Embryonic facial prominence (tissue), 1 donor: ENCODE results near the gene CYSLTR1.
"Not testable (repeated sequence)": the region's sequence is repeated elsewhere in the genome, so short reads cannot be mapped to it uniquely, and the experiment has no call there.

Source experiments
- DNase-seq: peaks from one replicate; pipeline ENCODE4 v3.0.0-alpha.2; 2016; ENCODE audit errors: extremely low spot score

CYSLTR1 gene

DNA sequence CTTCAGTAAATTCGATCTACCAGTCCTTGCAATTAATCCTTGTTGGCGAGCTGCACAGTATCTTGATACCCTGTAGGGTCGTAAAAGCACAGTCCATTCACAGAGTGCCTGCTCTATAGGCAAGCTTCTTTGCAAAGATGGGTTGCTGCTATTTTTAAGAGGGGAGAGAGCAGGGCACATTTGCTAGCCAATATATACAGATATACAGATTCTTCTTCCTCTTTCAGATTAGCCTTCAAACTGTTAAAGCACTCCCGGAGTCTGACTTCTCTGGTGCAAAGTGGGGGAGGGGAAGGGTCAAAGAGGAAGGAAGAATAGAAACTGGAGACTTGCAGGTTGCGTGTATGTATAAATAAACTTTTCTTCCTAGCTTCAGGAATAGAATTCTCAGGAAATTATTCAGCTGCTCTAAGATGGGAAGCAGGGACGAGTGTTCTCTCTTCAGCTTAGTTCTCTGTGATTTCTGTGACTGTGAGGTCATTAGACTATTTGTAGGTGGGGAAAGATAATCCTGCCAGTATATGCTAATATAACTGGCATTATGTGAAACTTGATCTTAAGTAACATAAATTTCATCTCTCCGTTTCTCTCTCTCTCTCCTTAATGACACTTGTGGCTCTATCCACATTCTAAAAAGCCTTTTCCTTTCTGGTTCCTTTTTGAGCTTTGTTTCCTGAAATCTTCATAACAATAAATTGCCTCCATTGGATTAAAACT is at the start of gene CYSLTR1:
Gene CYSLTR1, minus strand, starts transcription at position 242 of the 717 bp plus-strand sequence. CDS start 53,865 bp downstream, outside the sequence.
- no peak for DNase-seq

DNA sequence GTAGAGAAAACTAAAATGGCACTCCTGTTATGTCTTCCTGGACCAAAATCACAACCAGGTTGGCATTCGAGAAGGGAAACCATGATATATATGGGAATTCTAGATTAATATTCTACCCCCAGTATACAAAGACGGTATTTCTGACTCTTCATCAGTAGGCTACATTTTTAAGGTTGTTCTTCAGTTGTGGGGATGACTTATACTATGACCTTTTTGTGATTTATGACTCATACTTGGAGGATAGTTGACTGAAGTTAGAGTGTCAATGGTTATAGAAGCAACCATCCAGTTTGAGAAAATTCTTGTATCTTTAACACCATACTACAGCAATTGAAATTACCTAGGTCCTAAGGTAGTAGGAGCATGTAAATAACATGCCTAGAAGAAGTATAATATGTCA is 49.8 kb upstream of the CYSLTR1 start:
- DNase-seq: no peak

DNA sequence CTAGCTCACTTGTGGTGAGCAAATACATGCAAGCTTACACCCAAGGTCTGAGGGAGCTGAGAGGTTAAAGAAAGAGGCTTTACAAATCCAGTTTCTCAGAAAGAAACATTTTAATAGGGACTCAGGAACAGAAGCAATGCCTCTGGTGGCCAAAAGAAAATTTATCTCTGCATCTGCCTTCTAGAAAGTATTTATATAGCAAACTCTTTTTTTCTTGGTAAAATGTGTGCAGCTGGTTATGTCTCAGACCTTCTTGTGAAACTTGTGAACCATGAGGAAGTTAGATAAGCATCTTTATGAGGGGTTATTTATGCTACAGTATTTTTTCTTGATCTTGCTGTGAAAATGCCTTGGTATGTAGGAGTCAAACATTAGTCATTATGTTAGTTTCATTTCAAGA is 48.5 kb upstream of the CYSLTR1 start:
- DNase-seq: no peak

DNA sequence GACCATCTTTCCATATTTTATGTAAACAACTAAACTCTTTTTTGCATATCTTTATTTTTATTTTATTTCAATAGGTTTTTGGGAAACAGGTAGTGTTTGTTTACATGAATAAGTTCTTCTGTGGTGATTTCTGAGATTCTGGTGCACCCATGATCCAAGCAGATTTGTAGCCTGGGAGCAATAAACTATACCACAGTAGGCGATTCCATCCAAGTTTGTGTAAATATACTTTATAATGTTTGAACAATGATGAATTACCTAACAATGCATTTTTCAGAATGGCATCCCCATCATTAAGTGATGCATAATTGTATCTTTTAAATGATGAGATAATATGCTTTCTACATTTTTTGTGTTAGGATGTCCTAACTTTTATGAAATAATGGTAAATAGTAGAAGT is 39.2 kb upstream of the CYSLTR1 start:
- no peak for DNase-seq

GRCh38 chrX:78357342-78358055 is 30.1 kb upstream of the CYSLTR1 start:
- no peak for DNase-seq

GRCh38 chrX:78333521-78333920 is 6.1 kb upstream of the CYSLTR1 start:
- no peak for DNase-seq

- no peak for DNase-seq
Observed at GRCh38 chrX:78331708-78332107, 4.3 kb upstream of the CYSLTR1 start.

GRCh38 chrX:78330540-78330939 is 3.1 kb upstream of the CYSLTR1 start:
- no peak for DNase-seq

DNA sequence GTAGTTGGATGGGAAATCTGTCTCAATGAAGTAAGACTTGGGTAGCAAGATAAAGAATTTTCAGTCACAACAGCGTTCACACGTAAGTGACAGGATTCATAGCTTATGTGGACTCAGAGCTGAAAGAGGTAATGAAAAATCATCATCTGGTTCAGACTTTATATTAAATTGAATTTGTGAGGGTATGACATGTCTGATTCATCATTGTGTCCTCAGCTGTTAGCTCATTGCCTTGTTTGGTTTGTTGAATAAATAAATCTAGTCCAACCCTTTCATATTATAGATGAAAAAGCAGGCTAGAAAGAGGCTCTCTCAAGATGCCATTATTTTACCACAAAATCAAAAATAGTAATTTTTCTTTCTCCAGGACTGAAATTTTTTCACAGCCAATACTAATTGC is 2.7 kb upstream of the CYSLTR1 start:
- DNase-seq: no peak

DNA sequence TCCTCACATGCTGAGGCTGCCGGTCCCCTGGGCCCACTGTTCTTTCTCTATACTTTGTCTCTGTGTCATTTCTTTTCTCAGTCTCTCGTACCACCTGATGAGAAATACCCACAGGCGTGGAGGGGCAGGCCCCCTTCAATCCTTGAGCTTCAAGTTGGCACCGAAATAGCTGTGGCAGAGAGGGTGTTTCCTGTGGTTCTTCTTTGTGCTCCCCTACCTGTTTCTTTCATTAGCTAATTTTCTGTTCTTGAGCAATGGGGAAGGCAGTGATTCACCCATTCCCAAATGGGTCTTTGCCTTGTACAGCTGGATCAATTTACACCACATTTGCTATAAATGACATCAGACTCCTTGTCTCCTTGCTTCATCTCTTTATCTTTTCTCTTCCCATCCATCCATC is 2.1 kb upstream of the CYSLTR1 start:
- no peak for DNase-seq

GRCh38 chrX:78326401-78326800 is 1.0 kb downstream of the CYSLTR1 start:
- no peak for DNase-seq

DNA sequence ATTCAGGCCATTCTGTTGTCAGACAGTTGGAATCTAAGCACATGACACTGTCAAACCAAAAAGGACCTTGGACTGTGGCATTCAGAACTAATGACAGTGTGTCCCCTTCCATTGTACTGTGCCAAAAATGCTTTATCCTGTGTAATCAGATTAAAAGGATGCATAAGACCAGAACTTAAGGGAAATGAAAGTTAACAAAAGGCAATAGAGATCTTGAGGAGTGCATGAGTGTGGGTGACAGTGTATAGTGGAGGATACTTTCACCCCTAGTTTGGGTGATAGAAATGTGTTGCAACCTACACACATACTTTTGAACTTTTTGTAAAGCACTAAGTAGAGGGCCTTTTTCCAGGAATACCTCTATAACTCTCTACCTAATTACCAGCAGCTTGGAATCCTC is 4.5 kb downstream of the CYSLTR1 start:
- DNase-seq: no peak

DNA sequence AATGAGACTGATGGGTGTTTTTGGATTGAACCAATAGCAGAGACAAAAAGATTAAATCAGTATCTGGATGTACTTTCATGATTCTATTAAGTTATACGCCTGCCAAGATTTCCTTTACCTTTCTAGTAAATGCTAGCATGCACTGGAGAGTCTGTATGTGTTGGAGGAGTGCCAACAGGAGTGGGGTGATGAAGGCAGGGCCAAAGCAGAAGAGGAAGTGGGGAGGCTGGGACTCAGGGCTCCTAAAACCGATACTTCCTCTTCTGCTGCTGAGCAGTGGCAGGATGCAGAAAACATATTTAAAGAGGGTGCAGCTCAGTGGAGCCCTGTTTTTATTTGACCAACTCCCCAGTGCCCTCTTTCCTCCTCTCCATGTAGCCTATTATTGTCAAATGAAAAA is 5.6 kb downstream of the CYSLTR1 start:
- no peak for DNase-seq

DNA sequence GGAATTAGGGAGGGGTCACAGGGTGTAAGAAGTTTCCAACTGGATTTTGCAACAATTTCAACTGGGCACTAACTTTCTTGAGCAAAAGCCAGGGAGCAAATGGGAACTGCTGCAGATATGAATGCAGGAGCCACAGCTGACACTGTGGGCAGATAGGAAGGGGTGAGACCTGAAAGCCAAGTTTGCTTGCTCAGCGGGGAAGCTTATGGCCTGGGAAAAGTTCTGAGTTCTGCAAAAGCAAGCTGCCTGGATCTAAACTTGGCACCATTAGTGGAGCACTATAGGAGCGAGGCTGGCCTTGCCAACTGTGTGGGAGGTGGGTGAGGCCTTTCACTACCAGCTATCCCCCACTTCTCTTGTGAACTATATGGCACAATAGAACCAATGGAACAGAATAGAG is 11.1 kb downstream of the CYSLTR1 start:
- no peak for DNase-seq

- DNase-seq: no peak
Observed at GRCh38 chrX:78315745-78316144, 11.7 kb downstream of the CYSLTR1 start.

- no peak for DNase-seq
Observed at GRCh38 chrX:78314561-78314960, 12.8 kb downstream of the CYSLTR1 start.

DNA sequence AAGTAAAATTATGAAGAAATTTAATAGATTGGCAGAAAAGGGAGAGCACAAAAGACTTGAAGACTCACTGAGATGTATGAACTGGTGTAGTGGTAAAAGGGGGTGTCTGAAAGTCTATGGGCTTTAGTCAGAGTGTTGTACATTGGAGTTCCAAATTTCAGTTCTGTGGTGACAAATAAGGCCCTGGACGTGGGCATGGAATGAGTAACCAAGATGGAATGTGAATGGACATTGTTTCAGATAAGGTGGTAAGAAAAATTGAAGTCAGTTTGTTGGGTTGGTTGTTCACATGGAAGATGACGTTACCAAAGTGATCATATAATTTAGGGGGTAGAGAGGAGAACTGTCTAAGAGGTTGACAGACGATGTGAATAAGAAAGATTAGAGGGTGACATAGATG is 13.9 kb downstream of the CYSLTR1 start:
- DNase-seq: no peak

DNA sequence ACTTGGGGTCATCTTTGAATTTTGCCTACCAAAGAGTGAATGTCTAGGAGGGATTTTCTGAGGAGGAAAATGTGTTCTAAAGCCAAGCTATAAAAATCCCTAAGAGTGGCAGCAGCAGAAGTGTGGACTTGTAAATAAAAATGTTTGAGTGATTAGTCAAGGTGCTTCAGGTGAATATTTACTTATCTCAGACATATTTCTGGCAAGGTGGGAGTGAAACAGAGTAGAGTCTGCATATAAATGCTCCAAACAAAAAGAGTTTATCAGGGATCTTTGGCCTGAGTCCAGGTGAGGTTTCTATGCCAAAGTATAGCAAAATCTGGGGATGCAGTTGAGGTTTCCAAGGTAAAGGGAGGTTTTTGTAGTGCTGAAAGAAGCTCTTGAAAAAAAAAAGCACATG is 19.7 kb downstream of the CYSLTR1 start:
- no peak for DNase-seq

GRCh38 chrX:78303086-78303485 is 24.3 kb downstream of the CYSLTR1 start:
- DNase-seq: no peak

DNA sequence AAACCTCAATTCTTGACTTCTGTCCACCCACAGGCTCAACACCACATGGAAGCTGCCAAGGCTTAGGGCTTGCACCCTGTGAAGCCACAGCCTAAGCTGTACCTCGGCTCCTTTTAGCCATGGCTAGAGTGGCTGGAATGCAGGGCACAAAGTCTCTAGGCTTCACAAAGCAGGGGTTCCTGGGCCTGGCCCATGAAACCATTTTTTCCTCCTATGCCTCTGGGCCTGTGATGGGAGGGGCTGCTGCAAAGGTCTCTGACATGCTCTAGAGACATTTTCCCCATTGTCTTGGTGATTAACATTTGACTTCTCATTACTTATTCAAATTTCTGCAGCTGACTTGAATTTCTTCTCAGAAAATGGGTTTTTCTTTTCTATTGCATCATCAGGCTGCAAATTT is 26.5 kb downstream of the CYSLTR1 start:
- DNase-seq: not testable (repeated sequence)

DNA sequence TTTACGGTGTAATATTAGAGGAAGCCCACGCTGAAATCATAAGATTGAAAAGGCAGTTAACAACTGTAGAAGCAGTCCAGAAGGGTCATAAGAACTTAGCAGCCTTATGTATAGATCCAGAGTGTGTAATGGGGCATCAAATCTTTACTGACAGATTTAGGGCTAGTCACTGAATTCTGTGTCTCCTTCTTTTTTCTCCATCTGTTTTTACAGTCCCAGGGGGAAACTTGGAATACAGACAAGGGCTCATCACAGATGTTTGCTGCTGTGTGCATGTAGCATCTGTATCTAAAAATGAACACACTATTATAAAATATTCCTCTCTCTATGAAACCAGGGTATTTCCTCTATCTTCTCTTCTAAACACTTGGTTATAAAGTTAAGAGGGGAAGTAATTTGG is 43.9 kb downstream of the CYSLTR1 start:
- DNase-seq: no peak

DNA sequence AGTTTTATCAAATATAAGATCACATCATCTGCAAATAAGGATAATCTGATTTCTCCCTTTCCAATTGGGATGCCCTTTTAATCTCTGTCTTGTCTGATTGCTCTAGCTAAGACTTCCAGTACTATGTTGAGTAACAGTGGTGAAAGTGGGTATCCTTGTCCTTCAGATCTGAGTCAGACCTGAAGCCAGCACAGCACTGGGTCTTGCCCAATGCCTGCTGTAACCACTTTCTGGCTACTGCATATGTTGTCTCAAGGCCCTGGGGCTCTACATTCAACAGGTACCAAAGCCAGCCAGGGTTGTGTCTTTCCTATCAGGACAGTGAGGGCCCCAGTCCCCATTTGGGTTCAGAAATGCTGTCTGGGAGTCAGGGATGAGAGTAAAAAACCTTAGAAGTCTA is 90.3 kb downstream of the CYSLTR1 start:
- no peak for DNase-seq

GRCh38 chrX:78226047-78226446 is 101.4 kb downstream of the CYSLTR1 start:
- not testable (repeated sequence) for DNase-seq
